Anterior cingulate cortex (tissue), 58 donors: ENCODE data around the gene PKD1L1.
"Not testable (repeated sequence)": the region's sequence is repeated elsewhere in the genome, so short reads cannot be mapped to it uniquely, and the experiment has no call there.

Experiments
- DNase-seq, 58 donors: peaks; one replicate each; lab custom pipeline; 2025; lab: John Stamatoyannopoulos, UW

Gene PKD1L1, protein sequence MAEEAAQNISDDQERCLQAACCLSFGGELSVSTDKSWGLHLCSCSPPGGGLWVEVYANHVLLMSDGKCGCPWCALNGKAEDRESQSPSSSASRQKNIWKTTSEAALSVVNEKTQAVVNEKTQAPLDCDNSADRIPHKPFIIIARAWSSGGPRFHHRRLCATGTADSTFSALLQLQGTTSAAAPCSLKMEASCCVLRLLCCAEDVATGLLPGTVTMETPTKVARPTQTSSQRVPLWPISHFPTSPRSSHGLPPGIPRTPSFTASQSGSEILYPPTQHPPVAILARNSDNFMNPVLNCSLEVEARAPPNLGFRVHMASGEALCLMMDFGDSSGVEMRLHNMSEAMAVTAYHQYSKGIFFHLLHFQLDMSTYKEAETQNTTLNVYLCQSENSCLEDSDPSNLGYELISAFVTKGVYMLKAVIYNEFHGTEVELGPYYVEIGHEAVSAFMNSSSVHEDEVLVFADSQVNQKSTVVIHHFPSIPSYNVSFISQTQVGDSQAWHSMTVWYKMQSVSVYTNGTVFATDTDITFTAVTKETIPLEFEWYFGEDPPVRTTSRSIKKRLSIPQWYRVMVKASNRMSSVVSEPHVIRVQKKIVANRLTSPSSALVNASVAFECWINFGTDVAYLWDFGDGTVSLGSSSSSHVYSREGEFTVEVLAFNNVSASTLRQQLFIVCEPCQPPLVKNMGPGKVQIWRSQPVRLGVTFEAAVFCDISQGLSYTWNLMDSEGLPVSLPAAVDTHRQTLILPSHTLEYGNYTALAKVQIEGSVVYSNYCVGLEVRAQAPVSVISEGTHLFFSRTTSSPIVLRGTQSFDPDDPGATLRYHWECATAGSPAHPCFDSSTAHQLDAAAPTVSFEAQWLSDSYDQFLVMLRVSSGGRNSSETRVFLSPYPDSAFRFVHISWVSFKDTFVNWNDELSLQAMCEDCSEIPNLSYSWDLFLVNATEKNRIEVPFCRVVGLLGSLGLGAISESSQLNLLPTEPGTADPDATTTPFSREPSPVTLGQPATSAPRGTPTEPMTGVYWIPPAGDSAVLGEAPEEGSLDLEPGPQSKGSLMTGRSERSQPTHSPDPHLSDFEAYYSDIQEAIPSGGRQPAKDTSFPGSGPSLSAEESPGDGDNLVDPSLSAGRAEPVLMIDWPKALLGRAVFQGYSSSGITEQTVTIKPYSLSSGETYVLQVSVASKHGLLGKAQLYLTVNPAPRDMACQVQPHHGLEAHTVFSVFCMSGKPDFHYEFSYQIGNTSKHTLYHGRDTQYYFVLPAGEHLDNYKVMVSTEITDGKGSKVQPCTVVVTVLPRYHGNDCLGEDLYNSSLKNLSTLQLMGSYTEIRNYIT (N-terminal part only)

GRCh38 chr7:47948141-47948790 is at the start of gene PKD1L1:
PKD1L1 (minus strand) TSS chr7:47948466; CDS start chr7:47948440, 26 bp downstream.
- no peak for DNase-seq

- no peak for DNase-seq
These were observed 44.2 kb upstream of the PKD1L1 start for GRCh38 chr7:47992446-47992845.

GRCh38 chr7:47991741-47992311 is 43.6 kb upstream of the PKD1L1 start:
- DNase-seq, result peak in 54 of 58 donors; percentile 7 to 76 (median 53)

GRCh38 chr7:47991270-47991669 is 43.0 kb upstream of the PKD1L1 start:
- DNase-seq, result no peak

DNA sequence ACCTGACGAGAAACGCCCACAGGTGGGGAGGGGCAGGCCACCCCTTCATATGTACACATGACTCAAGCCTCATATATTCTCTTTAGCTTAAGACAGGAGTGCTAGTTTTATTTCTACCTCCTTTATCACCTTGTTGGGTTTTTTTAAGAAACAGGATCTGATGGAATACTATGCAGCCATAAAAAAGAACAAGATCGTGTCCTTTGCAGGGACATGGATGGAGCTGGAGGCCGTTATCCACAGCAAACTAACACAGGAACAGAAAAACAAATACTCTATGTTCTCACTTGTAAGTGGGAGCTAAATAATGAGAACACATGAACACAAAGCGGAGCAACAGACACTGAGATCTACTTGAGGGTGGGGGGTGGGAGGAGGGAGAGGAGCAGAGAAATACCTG is 42.3 kb upstream of the PKD1L1 start:
- no peak for DNase-seq

DNA sequence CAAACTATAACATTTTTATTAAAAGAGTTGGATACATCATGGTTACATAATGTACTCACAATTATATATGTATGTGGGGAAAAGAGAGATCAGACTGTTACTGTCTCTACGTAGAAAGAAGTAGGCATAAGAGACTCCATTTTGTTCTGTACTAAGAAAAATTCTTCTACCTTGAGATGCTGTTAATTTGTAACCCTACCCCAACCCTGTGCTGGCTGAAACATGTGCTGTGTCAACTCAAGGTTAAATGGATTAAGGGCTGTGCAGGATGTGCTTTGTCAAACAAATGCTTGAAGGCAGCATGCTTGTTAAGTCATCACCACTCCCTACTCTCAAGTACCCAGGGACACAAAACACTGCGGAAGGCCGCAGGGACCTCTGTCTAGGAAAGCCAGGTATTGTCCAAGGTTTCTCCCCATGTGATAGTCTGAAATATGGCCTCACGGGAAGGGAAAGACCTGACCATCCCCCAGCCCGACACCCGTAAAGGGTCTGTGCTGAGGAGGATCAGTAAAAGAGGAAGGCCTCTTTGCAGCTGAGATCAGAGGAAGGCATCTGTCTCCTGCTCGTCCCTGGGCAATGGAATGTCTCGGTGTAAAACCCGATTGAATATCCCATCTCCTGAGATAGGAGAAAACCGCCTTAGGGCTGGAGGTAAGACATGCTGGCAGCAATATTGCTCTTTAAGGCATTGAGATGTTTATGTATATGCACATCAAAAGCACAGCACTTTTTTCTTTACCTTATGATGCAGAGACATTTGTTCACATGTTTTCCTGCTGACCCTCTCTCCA is 41.5 kb upstream of the PKD1L1 start:
- DNase-seq, result not testable (repeated sequence)

DNA sequence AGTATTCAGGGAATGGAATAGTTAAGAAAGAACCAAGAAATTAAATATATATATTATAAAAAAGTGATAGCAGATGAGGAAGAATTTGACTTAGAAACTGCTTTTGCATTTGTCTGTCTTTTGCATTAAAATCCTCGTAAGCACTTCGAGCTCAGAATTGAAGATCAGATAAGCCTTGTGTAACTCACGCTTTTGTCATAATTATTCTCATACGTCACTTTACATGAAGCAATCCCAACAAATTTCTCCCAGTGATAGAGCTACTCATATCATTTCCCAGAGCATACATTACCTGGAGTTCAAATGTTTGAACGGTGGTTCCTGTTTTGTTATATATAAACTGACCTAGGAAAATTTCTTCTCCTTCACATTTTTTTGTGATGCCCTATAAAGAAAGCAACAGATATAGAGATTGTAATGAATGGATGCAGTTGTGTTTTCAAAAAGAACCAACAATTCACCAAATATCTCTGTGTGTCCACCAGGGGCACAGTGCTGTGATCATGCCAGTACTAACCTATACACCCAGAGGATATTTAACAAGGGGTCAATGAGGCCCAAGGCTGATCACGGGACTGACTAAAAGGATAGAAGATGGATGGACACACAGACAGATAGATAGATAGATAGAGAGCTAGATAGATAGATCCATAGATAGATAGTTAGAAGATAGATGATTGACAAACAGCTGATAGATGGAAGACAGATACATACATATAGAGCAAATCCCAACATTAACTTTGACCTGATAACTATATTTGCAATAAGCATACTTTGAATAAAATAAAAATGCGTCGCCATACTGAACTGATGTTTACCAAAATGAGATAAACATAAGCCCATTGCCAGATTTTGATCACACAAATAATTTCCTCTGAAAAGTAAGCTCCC is 40.5 kb upstream of the PKD1L1 start:
- no peak for DNase-seq

DNA sequence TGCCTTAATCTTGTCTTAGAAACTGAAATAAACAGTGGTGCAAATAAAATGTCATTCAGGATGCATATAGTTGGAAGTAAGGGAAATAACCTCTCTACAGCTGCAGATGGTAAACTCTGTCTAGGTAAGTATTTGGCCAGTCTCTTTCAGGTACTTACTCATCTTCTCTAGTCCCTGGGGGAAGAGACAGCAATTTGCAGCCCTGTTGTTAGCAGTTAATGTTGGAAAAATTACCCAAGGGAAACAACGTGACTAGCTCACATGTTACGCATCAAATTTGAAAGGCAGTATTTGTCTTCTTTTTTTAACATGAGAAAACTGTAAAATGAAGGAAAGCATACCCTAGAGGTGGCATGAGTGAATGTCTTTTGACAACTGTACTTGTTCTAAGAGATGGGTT is 34.3 kb upstream of the PKD1L1 start:
- DNase-seq, result no peak

DNA sequence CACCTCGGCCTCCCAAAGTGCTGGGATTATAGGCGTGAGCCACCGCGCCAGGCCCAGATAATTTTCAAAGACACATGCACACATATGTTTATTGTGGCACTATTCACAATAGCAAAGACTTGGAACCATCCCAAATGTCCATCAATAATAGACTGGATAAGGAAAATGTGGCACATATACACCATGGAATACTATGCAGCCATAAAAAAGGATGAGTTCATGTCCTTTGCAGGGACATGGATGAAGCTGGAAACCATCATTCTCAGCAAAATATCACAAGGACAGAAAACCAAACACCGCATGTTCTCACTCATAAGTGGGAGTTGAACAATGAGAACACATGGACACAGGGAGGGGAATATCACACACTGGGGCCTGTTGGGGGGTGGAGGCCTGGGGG is 32.4 kb upstream of the PKD1L1 start:
- DNase-seq, result not testable (repeated sequence)

GRCh38 chr7:47979832-47980181 is 31.5 kb upstream of the PKD1L1 start:
- DNase-seq, result no peak

- peak; percentile 30 to 93 (median 81) for DNase-seq
These were observed 31.0 kb upstream of the PKD1L1 start, which contains the start of gene HUS1 for GRCh38 chr7:47979145-47979831. HUS1 (minus strand) TSS chr7:47979615; CDS start chr7:47979519, 96 bp downstream.

- no peak for DNase-seq
These were observed 30.5 kb upstream of the PKD1L1 start for GRCh38 chr7:47978790-47979144.

GRCh38 chr7:47973739-47974138 is 25.5 kb upstream of the PKD1L1 start:
- no peak for DNase-seq

- no peak for DNase-seq
These were observed 22.5 kb upstream of the PKD1L1 start for GRCh38 chr7:47970761-47971160.

GRCh38 chr7:47968847-47969774 is 20.8 kb upstream of the PKD1L1 start:
- DNase-seq, result peak in 44 of 58 donors; percentile 1 to 79 (median 26)

GRCh38 chr7:47967708-47968107 is 19.4 kb upstream of the PKD1L1 start:
- no peak for DNase-seq
